Trophoblast cell (in vitro differentiated cells and primary cell): Measurements from ENCODE around the gene SECTM1.
A peak's percentile ranks its signal among the peaks of the same experiment; 100 is the strongest.

Source experiments
- DNase-seq, 2 donors: peaks; one replicate each; pipeline ENCODE4 v3.0.0-alpha.2; 2016
- H2AFZ ChIP-seq: 2 replicates; pipeline ENCODE4 v1.6.1; 2013; ENCODE audit warnings: low read length, moderate library complexity, mild to moderate bottlenecking; ENCODE audit not compliant: insufficient read depth, poor library complexity
- H2AK5ac ChIP-seq: 2 replicates; pipeline ENCODE4 v1.6.1; 2013; ENCODE audit warnings: mild to moderate bottlenecking, low read length
- H2BK120ac ChIP-seq: 2 replicates; pipeline ENCODE4 v1.6.1; 2013; ENCODE audit warnings: low read length, mild to moderate bottlenecking, moderate library complexity; ENCODE audit not compliant: insufficient read depth, poor library complexity
- H2BK12ac ChIP-seq: 2 replicates; pipeline ENCODE4 v1.6.1; 2013; ENCODE audit warnings: mild to moderate bottlenecking, low read length, moderate library complexity
- H2BK5ac ChIP-seq: 2 replicates; pipeline ENCODE4 v1.6.1; 2013; ENCODE audit warnings: low read length, low read depth, moderate library complexity, mild to moderate bottlenecking; ENCODE audit not compliant: poor library complexity
- H3K14ac ChIP-seq: 2 replicates; pipeline ENCODE4 v1.6.1; 2013; ENCODE audit warnings: mild to moderate bottlenecking, low read length
- H3K18ac ChIP-seq: 2 replicates; pipeline ENCODE4 v1.6.1; 2013; ENCODE audit warnings: mild to moderate bottlenecking, low read length
- H3K23ac ChIP-seq: 2 replicates; pipeline ENCODE4 v1.6.1; 2013; ENCODE audit warnings: low read length
- H3K27ac ChIP-seq: 2 replicates; pipeline ENCODE4 v1.5.1; 2013; ENCODE audit warnings: low read depth, mild to moderate bottlenecking, inconsistent platforms, low read length, moderate library complexity
- H3K27me3 ChIP-seq: 2 replicates; pipeline ENCODE4 v1.6.1; 2013; ENCODE audit warnings: inconsistent platforms, mild to moderate bottlenecking, low read length, moderate library complexity; ENCODE audit not compliant: insufficient read depth
- H3K36me3 ChIP-seq, 2 experiments: 1 replicate in 1 of 2; 2 replicates in 1 of 2; pipeline ENCODE4 v1.6.1; 2013; ENCODE audit warnings: low read length in 2 of 2, mild to moderate bottlenecking in 2 of 2, moderate library complexity in 1 of 2; ENCODE audit not compliant: insufficient read depth in 2 of 2, control insufficient read depth in 1 of 2
- H3K4ac ChIP-seq: 2 replicates; pipeline ENCODE4 v1.6.1; 2013; ENCODE audit warnings: low read depth, mild to moderate bottlenecking, low read length, moderate library complexity
- H3K4me1 ChIP-seq, 2 experiments: 1 replicate in 1 of 2; 2 replicates in 1 of 2; pipeline ENCODE4 v1.6.1; 2013; ENCODE audit warnings: low read length in 2 of 2, mild to moderate bottlenecking in 2 of 2, moderate library complexity in 1 of 2; ENCODE audit not compliant: insufficient read depth in 2 of 2, control insufficient read depth in 1 of 2
- H3K4me2 ChIP-seq: 2 replicates; pipeline ENCODE4 v1.6.1; 2013; ENCODE audit warnings: inconsistent platforms, mild to moderate bottlenecking, low read length, moderate library complexity
- H3K4me3 ChIP-seq: 2 replicates; pipeline ENCODE4 v1.5.1; 2013; ENCODE audit warnings: mild to moderate bottlenecking, low read depth, low read length, inconsistent platforms
- H3K79me1 ChIP-seq: one replicate; pipeline ENCODE4 v1.6.1; 2013; ENCODE audit warnings: low read length
- H3K79me2 ChIP-seq: 2 replicates; pipeline ENCODE4 v1.6.1; 2013; ENCODE audit warnings: low read length, mild to moderate bottlenecking; ENCODE audit not compliant: control insufficient read depth, insufficient read depth, poor library complexity
- H3K9ac ChIP-seq: 2 replicates; pipeline ENCODE4 v1.6.1; 2013; ENCODE audit warnings: mild to moderate bottlenecking, low read length
- H3K9me3 ChIP-seq: 2 replicates; pipeline ENCODE4 v1.6.1; 2013; ENCODE audit warnings: low read depth, mild to moderate bottlenecking, control low read depth, inconsistent platforms, low read length; ENCODE audit not compliant: insufficient read depth
- H4K12ac ChIP-seq: 2 replicates; pipeline ENCODE4 v1.6.1; 2013; ENCODE audit warnings: low read depth, mild to moderate bottlenecking, low read length, moderate library complexity
- H4K8ac ChIP-seq: 2 replicates; pipeline ENCODE4 v1.6.1; 2013; ENCODE audit warnings: low read depth, mild to moderate bottlenecking, low read length, moderate library complexity
- H4K91ac ChIP-seq: one replicate; pipeline ENCODE4 v1.6.1; 2013; ENCODE audit warnings: low read depth, mild to moderate bottlenecking, low read length, moderate library complexity
- WGBS: extraction: QIAGEN DNeasy Blood & Tissue Kit; methylation state at CpG from one replicate; pipeline ENCODE4 v1.1.7; 2013; ENCODE audit warnings: missing lambda C conversion rate; ENCODE audit not compliant: insufficient read length, insufficient coverage; ENCODE audit errors: extremely low coverage; 5-methylcytosine and 5-hydroxymethylcytosine counted together

SECTM1 gene

GRCh38 chr17:82291582-82292250 is 41.9 kb downstream of the SECTM1 start:
- Histone ChIP-seq H3K79me1 (peaks cover 7% of the 10 kb centered on the region), H2AK5ac (no peak overlapping the region), H3K14ac (no peak overlapping the region), H3K4me3 (peak overlapping the region; percentile 76), H3K79me2 (peaks cover 3% of the 10 kb centered on the region), H3K9me3 (no peaks in the 10 kb centered on the region), H2BK12ac (no peak overlapping the region), H4K8ac (peak overlapping the region; percentile 85), H3K9ac (no peak overlapping the region), H3K36me3 (no peaks in the 10 kb centered on the region), H4K12ac (no peak overlapping the region), H2BK120ac (no peak overlapping the region), H3K27me3 (no peaks in the 10 kb centered on the region), H4K91ac (no peak overlapping the region), H3K4me2 (peak overlapping the region; percentile 98), H3K23ac (no peak overlapping the region), H3K4ac (no peak overlapping the region), H2BK5ac (no peak overlapping the region), H2AFZ (peak overlapping the region; percentile 77), H3K27ac (no peak overlapping the region), H3K4me1 (peaks cover 0 to 3% of the 10 kb centered on the region in 2 experiments), H3K18ac (no peak overlapping the region)
- DNase-seq, result no peak
- no CpG with 5 or more reads among the region's 19 CpGs for WGBS

- Histone ChIP-seq H2BK5ac (no peak overlapping the region), H3K14ac (no peak overlapping the region), H2BK120ac (no peak overlapping the region), H3K4me3 (no peak overlapping the region), H3K4me2 (no peak overlapping the region), H4K12ac (no peak overlapping the region), H3K9me3 (no peaks in the 10 kb centered on the region), H2BK12ac (no peak overlapping the region), H3K27ac (no peak overlapping the region), H3K79me1 (peaks cover 7% of the 10 kb centered on the region), H3K36me3 (no peaks in the 10 kb centered on the region), H4K91ac (no peak overlapping the region), H4K8ac (no peak overlapping the region), H2AFZ (no peak overlapping the region), H3K4me1 (peaks cover 0 to 3% of the 10 kb centered on the region in 2 experiments), H3K18ac (no peak overlapping the region), H2AK5ac (no peak overlapping the region), H3K9ac (no peak overlapping the region), H3K27me3 (no peaks in the 10 kb centered on the region), H3K23ac (peak overlapping the region; percentile 93), H3K4ac (no peak overlapping the region), H3K79me2 (peaks cover 3% of the 10 kb centered on the region)
- WGBS, result no CpG with 5 or more reads among the region's 19 CpGs
- DNase-seq, result no peak
These were observed 45.4 kb downstream of the SECTM1 start for GRCh38 chr17:82287868-82288801.

GRCh38 chr17:82287013-82287867 is 46.3 kb downstream of the SECTM1 start:
- no peak overlapping the region for H4K12ac ChIP-seq
- H2AK5ac ChIP-seq, result no peak overlapping the region
- peaks cover under 1% of the 10 kb centered on the region for H3K79me2 ChIP-seq
- no peak overlapping the region for H3K14ac ChIP-seq
- no peak overlapping the region for H2BK5ac ChIP-seq
- peaks cover 0 to 2% of the 10 kb centered on the region in 2 experiments for H3K4me1 ChIP-seq
- no peak overlapping the region for H3K4me2 ChIP-seq
- peaks cover 1% of the 10 kb centered on the region for H3K79me1 ChIP-seq
- no CpG with 5 or more reads among the region's 9 CpGs for WGBS
- H3K23ac ChIP-seq, result no peak overlapping the region
- no peaks in the 10 kb centered on the region for H3K36me3 ChIP-seq
- no peak overlapping the region for H3K18ac ChIP-seq
- H3K27me3 ChIP-seq, result no peaks in the 10 kb centered on the region
- no peak overlapping the region for H2AFZ ChIP-seq
- H4K91ac ChIP-seq, result no peak overlapping the region
- no peak overlapping the region for H3K4me3 ChIP-seq
- no peak overlapping the region for H2BK120ac ChIP-seq
- no peak overlapping the region for H2BK12ac ChIP-seq
- no peak overlapping the region for H3K27ac ChIP-seq
- no peaks in the 10 kb centered on the region for H3K9me3 ChIP-seq
- DNase-seq, result no peak
- H3K9ac ChIP-seq, result no peak overlapping the region
- H4K8ac ChIP-seq, result no peak overlapping the region
- no peak overlapping the region for H3K4ac ChIP-seq

- H3K79me2 ChIP-seq, result no peaks in the 10 kb centered on the region
- no peak overlapping the region for H3K4ac ChIP-seq
- no peak overlapping the region for H4K12ac ChIP-seq
- no peaks in the 10 kb centered on the region for H3K27me3 ChIP-seq
- H3K4me2 ChIP-seq, result no peak overlapping the region
- WGBS, result no CpG with 5 or more reads among the region's 8 CpGs
- H3K9ac ChIP-seq, result no peak overlapping the region
- H3K27ac ChIP-seq, result no peak overlapping the region
- H3K4me3 ChIP-seq, result no peak overlapping the region
- no peak overlapping the region for H3K14ac ChIP-seq
- no peak overlapping the region for H4K91ac ChIP-seq
- H3K9me3 ChIP-seq, result peaks cover 5% of the 10 kb centered on the region
- H3K36me3 ChIP-seq, result no peaks in the 10 kb centered on the region
- DNase-seq, result no peak
- H3K4me1 ChIP-seq, result no peaks in the 10 kb centered on the region
- H2BK120ac ChIP-seq, result no peak overlapping the region
- no peak overlapping the region for H3K18ac ChIP-seq
- H2BK5ac ChIP-seq, result no peak overlapping the region
- H2BK12ac ChIP-seq, result no peak overlapping the region
- H2AK5ac ChIP-seq, result no peak overlapping the region
- no peak overlapping the region for H3K23ac ChIP-seq
- H2AFZ ChIP-seq, result no peak overlapping the region
- no peaks in the 10 kb centered on the region for H3K79me1 ChIP-seq
- H4K8ac ChIP-seq, result no peak overlapping the region
These were observed 48.4 kb downstream of the SECTM1 start for GRCh38 chr17:82285141-82285540.
